GM12878 (cell line): ENCODE measurements around the gene ZNF496. TPM values are rescaled to one million over a fixed set of nuclear protein-coding genes. Genes with fewer than 3 reads are reported as not detected.

Experiments
- BACH1 ChIP-seq: fragments of 450-650 bp; IDR thresholded peaks from 2 replicates; pipeline ENCODE4 v1.6.1; 2017; ENCODE audit warnings: mild to moderate bottlenecking, borderline replicate concordance
- BCL11A ChIP-seq: IDR thresholded peaks from 2 replicates; pipeline ENCODE4 v1.6.1; 2011; ENCODE audit warnings: low read depth, low read length
- BHLHE40 ChIP-seq, 2 experiments: fragments of 450-650 bp in 1 of 2; IDR thresholded peaks; 2 replicates each; pipeline ENCODE4 v1.6.1; 2011 to 2017; ENCODE audit warnings: low read depth in 2 of 2, borderline replicate concordance in 1 of 2, improper control_type of control experiment in 1 of 2, low read length in 1 of 2, mild to moderate bottlenecking in 1 of 2
- BRCA1 ChIP-seq: IDR thresholded peaks from 2 replicates; pipeline ENCODE4 v1.6.1; 2011; ENCODE audit warnings: low read depth, low read length, improper control_type of control experiment
- CHD2 ChIP-seq: IDR thresholded peaks from 2 replicates; pipeline ENCODE4 v1.6.1; 2011; ENCODE audit warnings: low read depth, low read length, improper control_type of control experiment, borderline replicate concordance
- CREB1 ChIP-seq: IDR thresholded peaks from 2 replicates; pipeline ENCODE4 v1.6.1; 2012; ENCODE audit warnings: low read depth, mild to moderate bottlenecking, inconsistent platforms
- EED ChIP-seq: sonication (generic); IDR thresholded peaks from 2 replicates; pipeline ENCODE4 v1.6.1; 2016; ENCODE audit warnings: antibody characterized with exemption, low read depth
- EP300 ChIP-seq, 2 experiments: fragments of 150-350 bp in 1 of 2; IDR thresholded peaks; 2 replicates each; pipeline ENCODE4 v1.6.1; 2011 to 2012; ENCODE audit warnings: low read depth in 2 of 2, low read length in 2 of 2, borderline replicate concordance in 1 of 2, improper control_type of control experiment in 1 of 2, inconsistent platforms in 1 of 2; ENCODE audit not compliant: control insufficient read depth in 1 of 2
- ESRRA ChIP-seq: IDR thresholded peaks from 2 replicates; pipeline ENCODE4 v1.6.1; 2012; ENCODE audit warnings: mild to moderate bottlenecking, low read length, improper control_type of control experiment
- FOS ChIP-seq: IDR thresholded peaks from 3 replicates; pipeline ENCODE4 v1.6.1; 2011; ENCODE audit warnings: borderline replicate concordance; ENCODE audit not compliant: insufficient read length; ENCODE audit errors: extremely low read depth
- GATAD2B ChIP-seq: fragments of 450-650 bp; conservative IDR thresholded peaks from 2 replicates; pipeline ENCODE4 v1.6.1; 2017; ENCODE audit warnings: low read depth, mild to moderate bottlenecking, moderate library complexity
- HCFC1 ChIP-seq: fragments of 150-350 bp; IDR thresholded peaks from 2 replicates; pipeline ENCODE4 v1.6.1; 2014; ENCODE audit warnings: low read length
- HDAC6 ChIP-seq: fragments of 200-600 bp; sonication (generic); IDR thresholded peaks from one replicate; pipeline ENCODE4 v1.8.0; 2017; ENCODE audit warnings: antibody characterized with exemption; ENCODE audit not compliant: unreplicated experiment
- IRF4 ChIP-seq: IDR thresholded peaks from 2 replicates; pipeline ENCODE4 v1.6.1; 2011; ENCODE audit warnings: low read depth, low read length
- MTA3 ChIP-seq: IDR thresholded peaks from 2 replicates; pipeline ENCODE4 v1.6.1; 2012; ENCODE audit warnings: low read length, inconsistent platforms, borderline replicate concordance
- PML ChIP-seq: IDR thresholded peaks from 2 replicates; pipeline ENCODE4 v1.6.1; 2012; ENCODE audit warnings: low read length, inconsistent platforms
- RB1 ChIP-seq: fragments of 450-650 bp; formaldehyde crosslinking; IDR thresholded peaks from 2 replicates; pipeline ENCODE4 v1.6.1; 2017; ENCODE audit warnings: mild to moderate bottlenecking, borderline replicate concordance
- RBBP5 ChIP-seq: fragments of 200-600 bp; sonication (generic); conservative IDR thresholded peaks from 2 replicates; pipeline ENCODE4 v1.6.1; 2016
- RFX5 ChIP-seq: IDR thresholded peaks from 2 replicates; pipeline ENCODE4 v1.6.1; 2011; ENCODE audit warnings: low read depth, low read length, improper control_type of control experiment
- SIN3A ChIP-seq: IDR thresholded peaks from 2 replicates; pipeline ENCODE4 v1.6.1; 2012; ENCODE audit warnings: low read depth, low read length, improper control_type of control experiment
- SIX5 ChIP-seq: IDR thresholded peaks from 2 replicates; pipeline ENCODE4 v1.6.1; 2011; ENCODE audit warnings: mild to moderate bottlenecking, low read depth, low read length, moderate library complexity; ENCODE audit not compliant: severe bottlenecking
- SMAD1 ChIP-seq: fragments of 450-650 bp; IDR thresholded peaks from 2 replicates; pipeline ENCODE4 v1.6.1; 2018; ENCODE audit warnings: mild to moderate bottlenecking, low read depth; ENCODE audit not compliant: partially characterized antibody
- SMAD5 ChIP-seq: IDR thresholded peaks from 2 replicates; pipeline ENCODE4 v1.6.1; 2016; ENCODE audit warnings: antibody characterized with exemption, low read depth
- WRNIP1 ChIP-seq: IDR thresholded peaks from 2 replicates; pipeline ENCODE4 v1.6.1; 2011; ENCODE audit warnings: low read depth, low read length, improper control_type of control experiment, borderline replicate concordance
- ZNF274 ChIP-seq: IDR thresholded peaks from one replicate; pipeline ENCODE4 v1.8.0; 2011; ENCODE audit not compliant: insufficient read length, insufficient read depth
- ZNF622 ChIP-seq: fragments of 450-650 bp; IDR thresholded peaks from 2 replicates; pipeline ENCODE4 v1.6.1; 2017; ENCODE audit warnings: mild to moderate bottlenecking, inconsistent platforms
- polyA plus RNA-seq, 11 experiments: library from polyadenylated mRNA; depleted of rRNA in 4 of 11; unstranded in 6 of 11; stranded (reverse) in 5 of 11; fragments of >200 nt; fragmentation: Nextera tagmentation in 4 of 11; fragmentation: Illumina TruSeq in 1 of 11; extraction: Ambion mirVana in 4 of 11; extraction: Trizol in 1 of 11; gene quantifications; 1 replicate in 1 of 11; 2 replicates in 10 of 11; pipeline versions ENCODE4 v1.2.1 to v1.2.3, GENCODE V29; 2011 to 2016; ENCODE audit warnings: inconsistent platforms in 2 of 11, missing spikeins in 2 of 11, low read depth in 1 of 11
- total RNA-seq, 4 experiments: library from RNA; depleted of rRNA in 3 of 4; stranded (reverse); fragments of >200 nt in 3 of 4; fragmentation: Illumina TruSeq in 1 of 4; extraction: Trizol in 1 of 4; gene quantifications; 2 replicates each; pipeline versions ENCODE4 v1.2.1 to v1.2.3, GENCODE V29; 2013 to 2021
- TF ChIP-seq, protein P1 (sequence below): fragments of 450-650 bp; IDR thresholded peaks from 2 replicates; pipeline ENCODE4 v1.6.1; 2017; ENCODE audit warnings: borderline replicate concordance
- TF ChIP-seq, protein P2 (sequence below): fragments of 150-350 bp; IDR thresholded peaks from 2 replicates; pipeline ENCODE4 v1.6.1; 2014; ENCODE audit warnings: mild to moderate bottlenecking, low read depth, low read length
- TF ChIP-seq, protein P3 (sequence below): fragments of 450-650 bp; formaldehyde crosslinking; IDR thresholded peaks from 2 replicates; pipeline ENCODE4 v1.5.0; 2022; ENCODE audit warnings: mild to moderate bottlenecking, missing genetic modification characterization

The ZNF496 gene
- total and polyA plus RNA-seq, 10 of the 15 experiments (the other 5 are each of a cell fraction or from before 2014, with no cell fraction given), result 1.6 to 26.4 (median 12.5) TPM

DNA sequence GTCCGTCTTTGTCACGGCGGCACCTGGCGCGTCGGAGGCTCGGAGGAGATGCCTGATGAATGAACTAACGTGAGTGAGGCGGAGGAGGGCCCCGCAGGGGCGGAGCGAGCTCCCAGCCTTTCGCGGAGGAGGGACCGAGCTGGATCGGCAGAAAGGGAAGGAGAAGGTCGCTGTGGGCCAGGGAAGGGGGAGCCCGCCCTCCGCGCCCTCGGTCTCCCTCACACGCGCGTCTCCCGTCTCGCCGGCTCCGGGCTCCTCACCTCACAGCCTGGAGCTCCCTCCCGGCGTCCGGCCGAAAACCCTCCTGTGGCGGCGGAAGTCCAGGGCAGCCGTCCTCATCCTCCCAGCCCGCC, 519 bp downstream of the ZNF496 start (continued):
- TF ChIP-seq EP300 (IDR thresholded peaks at IDR 0.05; ENCODE audit: borderline replicate concordance in 1 of 2, control insufficient read depth in 1 of 2, low read depth in 2 of 2, low read length in 2 of 2) (no peak), BCL11A (no peak), CHD2 (no peak), PML (no peak), FOS (no peak), GATAD2B (peak; percentile 41), IRF4 (no peak), ZNF622 (no peak), MTA3 (no peak), CREB1 (no peak), ESRRA (no peak), RBBP5 (no peak), ZNF274 (no peak), SIX5 (no peak), HCFC1 (no peak), BACH1 (no peak), WRNIP1 (no peak), EED (peak; percentile 51; the same call in 1 of the 2 replicates), SIN3A (peak; percentile 27; the same call in 1 of the 2 replicates), BHLHE40 (IDR thresholded peaks at IDR 0.05; ENCODE audit: borderline replicate concordance in 1 of 2, low read depth in 2 of 2, low read length in 1 of 2) (peak; percentile 17 to 29; a peak in 2 of 4 replicates), BRCA1 (no peak), RFX5 (no peak), RB1 (no peak), HDAC6 (no peak), SMAD5 (no peak), SMAD1 (no peak)
- TF ChIP-seq, protein P1, sequence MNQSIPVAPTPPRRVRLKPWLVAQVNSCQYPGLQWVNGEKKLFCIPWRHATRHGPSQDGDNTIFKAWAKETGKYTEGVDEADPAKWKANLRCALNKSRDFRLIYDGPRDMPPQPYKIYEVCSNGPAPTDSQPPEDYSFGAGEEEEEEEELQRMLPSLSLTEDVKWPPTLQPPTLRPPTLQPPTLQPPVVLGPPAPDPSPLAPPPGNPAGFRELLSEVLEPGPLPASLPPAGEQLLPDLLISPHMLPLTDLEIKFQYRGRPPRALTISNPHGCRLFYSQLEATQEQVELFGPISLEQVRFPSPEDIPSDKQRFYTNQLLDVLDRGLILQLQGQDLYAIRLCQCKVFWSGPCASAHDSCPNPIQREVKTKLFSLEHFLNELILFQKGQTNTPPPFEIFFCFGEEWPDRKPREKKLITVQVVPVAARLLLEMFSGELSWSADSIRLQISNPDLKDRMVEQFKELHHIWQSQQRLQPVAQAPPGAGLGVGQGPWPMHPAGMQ, result no peak
- TF ChIP-seq, protein P2, sequence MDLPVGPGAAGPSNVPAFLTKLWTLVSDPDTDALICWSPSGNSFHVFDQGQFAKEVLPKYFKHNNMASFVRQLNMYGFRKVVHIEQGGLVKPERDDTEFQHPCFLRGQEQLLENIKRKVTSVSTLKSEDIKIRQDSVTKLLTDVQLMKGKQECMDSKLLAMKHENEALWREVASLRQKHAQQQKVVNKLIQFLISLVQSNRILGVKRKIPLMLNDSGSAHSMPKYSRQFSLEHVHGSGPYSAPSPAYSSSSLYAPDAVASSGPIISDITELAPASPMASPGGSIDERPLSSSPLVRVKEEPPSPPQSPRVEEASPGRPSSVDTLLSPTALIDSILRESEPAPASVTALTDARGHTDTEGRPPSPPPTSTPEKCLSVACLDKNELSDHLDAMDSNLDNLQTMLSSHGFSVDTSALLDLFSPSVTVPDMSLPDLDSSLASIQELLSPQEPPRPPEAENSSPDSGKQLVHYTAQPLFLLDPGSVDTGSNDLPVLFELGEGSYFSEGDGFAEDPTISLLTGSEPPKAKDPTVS, result no peak
- TF ChIP-seq, protein P3, sequence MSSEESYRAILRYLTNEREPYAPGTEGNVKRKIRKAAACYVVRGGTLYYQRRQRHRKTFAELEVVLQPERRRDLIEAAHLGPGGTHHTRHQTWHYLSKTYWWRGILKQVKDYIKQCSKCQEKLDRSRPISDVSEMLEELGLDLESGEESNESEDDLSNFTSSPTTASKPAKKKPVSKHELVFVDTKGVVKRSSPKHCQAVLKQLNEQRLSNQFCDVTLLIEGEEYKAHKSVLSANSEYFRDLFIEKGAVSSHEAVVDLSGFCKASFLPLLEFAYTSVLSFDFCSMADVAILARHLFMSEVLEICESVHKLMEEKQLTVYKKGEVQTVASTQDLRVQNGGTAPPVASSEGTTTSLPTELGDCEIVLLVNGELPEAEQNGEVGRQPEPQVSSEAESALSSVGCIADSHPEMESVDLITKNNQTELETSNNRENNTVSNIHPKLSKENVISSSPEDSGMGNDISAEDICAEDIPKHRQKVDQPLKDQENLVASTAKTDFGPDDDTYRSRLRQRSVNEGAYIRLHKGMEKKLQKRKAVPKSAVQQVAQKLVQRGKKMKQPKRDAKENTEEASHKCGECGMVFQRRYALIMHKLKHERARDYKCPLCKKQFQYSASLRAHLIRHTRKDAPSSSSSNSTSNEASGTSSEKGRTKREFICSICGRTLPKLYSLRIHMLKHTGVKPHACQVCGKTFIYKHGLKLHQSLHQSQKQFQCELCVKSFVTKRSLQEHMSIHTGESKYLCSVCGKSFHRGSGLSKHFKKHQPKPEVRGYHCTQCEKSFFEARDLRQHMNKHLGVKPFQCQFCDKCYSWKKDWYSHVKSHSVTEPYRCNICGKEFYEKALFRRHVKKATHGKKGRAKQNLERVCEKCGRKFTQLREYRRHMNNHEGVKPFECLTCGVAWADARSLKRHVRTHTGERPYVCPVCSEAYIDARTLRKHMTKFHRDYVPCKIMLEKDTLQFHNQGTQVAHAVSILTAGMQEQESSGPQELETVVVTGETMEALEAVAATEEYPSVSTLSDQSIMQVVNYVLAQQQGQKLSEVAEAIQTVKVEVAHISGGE (CRISPR knock-in tag), result no peak
